T-helper 17 cell (primary cell): Measurements from ENCODE around the gene RASA3. TPM values are rescaled to one million over a fixed set of nuclear protein-coding genes. Genes with fewer than 3 reads are reported as not detected.
A peak's percentile ranks its signal among the peaks of the same experiment; 100 is the strongest.
"Not testable (repeated sequence)": the region's sequence is repeated elsewhere in the genome, so short reads cannot be mapped to it uniquely, and the experiment has no call there.

Experiments used
- ATAC-seq: fragments of 150-1000 bp; cut with Tn5 transposase; 2 replicates; pipeline ENCODE4 v1.10.0; 2021; ENCODE audit warnings: mild to moderate bottlenecking, moderate library complexity
- DNase-seq, 3 donors: peaks; one replicate each; pipeline versions ENCODE4 v3.0.0 to v3.0.0-alpha.2; 2020 to 2021
- H3K9me3 ChIP-seq: one replicate; pipeline ENCODE4 v1.7.0; 2013; ENCODE audit warnings: low read length, mild to moderate bottlenecking; ENCODE audit not compliant: control insufficient read depth, poor library complexity, severe bottlenecking
- H3K27ac Mint-ChIP-seq: one replicate; pipeline ENCODE4 v1.8.0; 2022; ENCODE audit warnings: mild to moderate bottlenecking, moderate library complexity, mixed read lengths
- H3K27me3 Mint-ChIP-seq: one replicate; pipeline ENCODE4 v1.8.0; 2022; ENCODE audit warnings: mixed read lengths
- H3K36me3 Mint-ChIP-seq: one replicate; pipeline ENCODE4 v1.8.0; 2022; ENCODE audit warnings: low read depth, mixed read lengths
- H3K4me1 Mint-ChIP-seq: one replicate; pipeline ENCODE4 v1.8.0; 2022; ENCODE audit warnings: mild to moderate bottlenecking, mixed read lengths
- H3K4me3 Mint-ChIP-seq: one replicate; pipeline ENCODE4 v1.8.0; 2022; ENCODE audit warnings: mild to moderate bottlenecking, moderate library complexity, mixed read lengths
- total RNA-seq, 4 donors: library from RNA in 2 of 4; stranded (reverse) in 2 of 4; gene quantifications; one replicate each; pipeline ENCODE4 v1.2.3 and lab custom pipeline; 2022 to 2026

The RASA3 gene
- total RNA-seq, 2 donors from 2014 or later: 204 to 215 TPM

DNA sequence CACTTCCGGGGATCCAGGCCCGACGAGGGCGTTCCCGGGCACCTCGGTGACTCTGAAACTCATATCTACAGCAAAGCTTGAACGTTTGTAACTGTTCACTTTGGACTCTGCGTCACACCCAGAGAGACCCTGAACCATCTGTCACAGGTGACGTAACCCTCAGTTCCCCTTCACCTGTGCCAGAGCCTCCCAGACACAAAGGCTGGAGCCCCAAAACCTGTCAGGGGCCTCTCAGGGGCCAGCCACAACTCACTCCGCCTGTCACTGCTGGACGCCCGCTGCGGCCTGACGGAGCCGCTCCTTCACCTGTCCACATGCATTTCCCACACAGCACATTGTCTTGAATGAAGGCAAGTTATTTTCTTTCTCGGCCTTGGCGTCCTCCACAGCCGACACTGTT, 8.0 kb downstream of the RASA3 start:
- ATAC-seq: no peak
- Mint-ChIP-seq H3K27me3 (no peaks in the 10 kb centered on the region), H3K4me1 (peaks cover 61% of the 10 kb centered on the region), H3K36me3 (peaks cover 17% of the 10 kb centered on the region), H3K27ac (peak overlapping the region; percentile 99), H3K4me3 (peak overlapping the region; percentile 84)
- H3K9me3 ChIP-seq: no peaks in the 10 kb centered on the region
- DNase-seq: no peak

DNA sequence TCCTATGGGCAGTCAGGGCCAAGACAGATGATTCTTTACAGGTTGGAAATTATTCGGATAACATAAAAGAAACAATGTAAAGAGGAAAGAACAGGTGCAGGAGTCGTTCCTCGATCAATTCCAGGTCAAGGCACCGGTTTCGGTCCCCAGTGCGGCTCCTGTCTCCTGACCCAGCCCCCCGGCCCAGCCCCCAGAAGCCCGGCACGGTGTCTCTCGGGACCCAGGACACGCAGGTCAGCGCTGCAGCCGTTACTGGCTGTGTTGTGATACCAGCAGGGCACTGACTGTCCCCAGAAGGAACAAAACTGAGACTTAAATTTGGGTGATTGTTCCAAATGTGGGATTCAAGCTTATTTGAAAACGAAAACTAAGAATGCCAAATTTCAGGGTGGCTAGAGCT, 8.5 kb downstream of the RASA3 start:
- no peak overlapping the region for H3K4me3 Mint-ChIP-seq
- DNase-seq: no peak
- peak overlapping the region; percentile 99 for H3K27ac Mint-ChIP-seq
- peaks cover 17% of the 10 kb centered on the region for H3K36me3 Mint-ChIP-seq
- no peaks in the 10 kb centered on the region for H3K9me3 ChIP-seq
- no peak for ATAC-seq
- H3K27me3 Mint-ChIP-seq: no peaks in the 10 kb centered on the region
- peaks cover 62% of the 10 kb centered on the region for H3K4me1 Mint-ChIP-seq

DNA sequence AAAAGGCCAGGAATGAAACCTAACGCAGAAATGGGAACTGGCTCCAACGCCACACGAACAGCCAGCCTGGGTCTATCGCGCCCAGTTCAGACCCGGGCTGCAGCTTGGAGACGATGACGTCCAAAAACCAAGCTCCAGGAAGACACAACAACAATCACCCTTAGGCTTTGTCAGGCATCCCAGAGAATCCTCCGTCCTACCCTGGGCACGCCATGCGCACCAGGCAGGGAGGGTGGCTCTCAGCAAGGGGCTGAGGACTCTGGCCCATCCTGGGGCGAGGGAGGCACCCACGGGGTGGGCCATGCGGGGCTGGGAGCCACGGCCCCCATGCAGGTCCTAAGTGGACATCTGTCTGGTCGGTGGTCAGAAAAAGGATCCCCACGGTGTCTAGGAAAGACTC, 9.0 kb downstream of the RASA3 start:
- Mint-ChIP-seq H3K36me3 (peaks cover 17% of the 10 kb centered on the region), H3K4me1 (peaks cover 61% of the 10 kb centered on the region), H3K27ac (peak overlapping the region; percentile 68), H3K27me3 (no peaks in the 10 kb centered on the region), H3K4me3 (no peak overlapping the region)
- no peaks in the 10 kb centered on the region for H3K9me3 ChIP-seq
- ATAC-seq (no peak), DNase-seq (no peak)

DNA sequence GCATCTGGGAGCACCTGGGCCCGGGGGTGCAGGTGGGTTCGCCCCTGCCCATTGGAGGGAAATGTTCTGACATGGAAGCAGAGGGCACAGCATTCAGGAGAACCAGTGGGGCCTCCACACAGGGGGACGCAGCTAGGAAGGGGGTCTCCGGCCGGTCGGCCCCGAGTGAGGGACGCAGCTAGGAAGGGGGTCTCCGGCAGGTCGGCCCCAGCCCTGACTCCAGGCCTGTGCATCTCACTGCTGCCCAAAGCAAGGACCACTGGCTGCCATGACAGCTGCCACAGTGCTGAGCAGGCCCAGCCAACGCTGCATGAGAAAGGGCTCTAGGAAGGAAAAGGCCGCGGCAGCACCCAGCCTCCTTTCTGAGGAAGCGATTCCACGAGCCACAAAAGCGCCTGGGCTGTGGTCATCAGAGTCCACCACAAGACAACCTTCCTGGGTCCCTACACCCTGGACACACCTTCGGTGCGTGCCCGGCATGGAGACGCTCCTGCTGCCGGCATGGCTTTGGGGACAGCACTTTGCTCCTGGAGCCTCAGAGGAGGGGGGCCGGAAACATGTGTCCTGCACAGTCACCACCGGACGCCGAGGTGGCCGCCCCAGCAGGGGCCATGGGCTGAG, 9.7 kb downstream of the RASA3 start:
- H3K36me3 Mint-ChIP-seq: peaks cover 17% of the 10 kb centered on the region
- peak overlapping the region; percentile 90 for H3K4me3 Mint-ChIP-seq
- DNase-seq (no peak), ATAC-seq (no peak)
- no peaks in the 10 kb centered on the region for H3K27me3 Mint-ChIP-seq
- H3K27ac Mint-ChIP-seq: peak overlapping the region; percentile 68
- H3K9me3 ChIP-seq: no peaks in the 10 kb centered on the region
- peaks cover 57% of the 10 kb centered on the region for H3K4me1 Mint-ChIP-seq

DNA sequence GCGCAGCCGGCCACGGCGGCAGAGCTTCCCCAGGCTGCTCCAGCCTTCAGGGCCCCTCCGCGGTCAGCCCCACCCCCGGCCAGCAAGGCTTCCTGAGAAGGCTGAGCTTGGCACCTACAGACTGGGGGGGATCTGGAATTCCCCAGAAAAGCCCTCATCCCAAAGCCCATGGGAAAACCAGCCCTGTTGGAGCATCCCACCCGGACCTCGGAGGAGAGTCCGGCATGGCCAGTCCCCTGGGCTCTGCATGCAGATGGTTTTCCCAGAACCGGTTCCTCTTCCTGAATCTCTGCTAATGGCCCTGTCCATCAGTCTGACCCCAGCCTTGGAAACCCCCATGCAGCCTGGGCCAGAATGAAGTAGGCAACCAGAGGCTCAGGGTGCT, 10.3 kb downstream of the RASA3 start:
- no peak for ATAC-seq
- Mint-ChIP-seq H3K36me3 (peaks cover 13% of the 10 kb centered on the region), H3K27me3 (no peaks in the 10 kb centered on the region), H3K4me3 (peak overlapping the region; percentile 90), H3K4me1 (peaks cover 56% of the 10 kb centered on the region), H3K27ac (no peak overlapping the region)
- no peaks in the 10 kb centered on the region for H3K9me3 ChIP-seq
- DNase-seq: no peak

DNA sequence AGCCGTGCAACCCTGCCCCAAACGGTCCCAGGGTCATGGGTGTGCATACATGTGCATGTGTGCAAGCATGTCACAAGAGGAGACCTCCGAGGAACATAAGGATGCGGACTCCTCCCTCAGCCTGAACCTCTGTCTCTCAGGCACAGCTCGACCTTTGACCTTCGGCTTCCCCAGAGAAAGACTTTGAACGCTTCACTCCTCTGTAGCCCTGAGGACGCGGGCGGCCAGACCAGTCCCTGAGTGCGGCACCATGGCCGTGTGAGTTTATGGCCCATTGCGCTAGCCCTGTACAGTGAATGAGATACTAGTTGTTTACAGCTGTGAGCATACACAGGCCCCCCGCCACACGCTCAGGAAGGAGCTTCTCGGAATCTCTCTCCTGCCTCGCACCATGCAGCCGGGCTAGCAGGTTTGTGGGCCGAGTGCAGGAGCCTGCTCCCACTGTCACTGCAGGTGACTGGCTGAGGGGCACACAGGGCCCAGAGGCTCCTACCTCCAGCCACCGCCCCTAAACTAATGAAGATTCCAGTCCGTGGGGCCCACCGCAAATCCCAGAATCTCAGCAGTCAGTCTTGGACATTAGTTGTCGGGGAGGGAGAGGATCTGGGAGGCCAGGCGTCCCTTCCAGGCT, 10.8 kb downstream of the RASA3 start:
- H3K4me1 Mint-ChIP-seq: peaks cover 51% of the 10 kb centered on the region
- no peak for DNase-seq
- H3K4me3 Mint-ChIP-seq: peak overlapping the region; percentile 90

DNA sequence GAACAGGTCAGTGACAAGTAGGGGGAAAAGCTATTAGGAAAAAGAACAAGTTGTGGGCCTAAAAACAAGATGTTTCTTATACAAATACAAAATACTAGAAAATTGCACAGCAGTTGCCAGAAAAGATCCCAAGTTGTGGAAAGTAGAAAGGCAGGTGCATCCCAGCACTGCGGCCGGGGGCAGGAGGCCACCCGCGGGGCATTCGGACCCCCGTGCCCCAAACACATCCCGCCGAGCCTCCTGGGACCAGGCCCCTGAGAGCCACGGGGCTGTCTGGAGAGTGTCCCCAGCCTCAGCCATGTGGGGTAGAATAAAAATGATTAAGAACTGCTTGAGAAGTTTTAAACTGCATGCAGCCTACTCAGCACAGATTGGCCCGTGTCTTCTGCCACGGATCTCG, 11.4 kb downstream of the RASA3 start:
- H3K27ac Mint-ChIP-seq: peak overlapping the region; percentile 97
- DNase-seq (no peak), ATAC-seq (no peak)
- peak overlapping the region; percentile 90 for H3K4me3 Mint-ChIP-seq
- H3K9me3 ChIP-seq: no peaks in the 10 kb centered on the region
- no peaks in the 10 kb centered on the region for H3K27me3 Mint-ChIP-seq
- peaks cover 48% of the 10 kb centered on the region for H3K4me1 Mint-ChIP-seq
- H3K36me3 Mint-ChIP-seq: peaks cover 8% of the 10 kb centered on the region

More for the DNA sequence above, 10.8 kb downstream of the RASA3 start:
- H3K9me3 ChIP-seq: no peaks in the 10 kb centered on the region
- H3K27ac Mint-ChIP-seq: peak overlapping the region; percentile 97
- peaks cover 12% of the 10 kb centered on the region for H3K36me3 Mint-ChIP-seq
- H3K27me3 Mint-ChIP-seq: no peaks in the 10 kb centered on the region
- ATAC-seq: no peak

- no peaks in the 10 kb centered on the region for H3K27me3 Mint-ChIP-seq
- H3K9me3 ChIP-seq: no peaks in the 10 kb centered on the region
- ATAC-seq (no peak), DNase-seq (no peak)
- peaks cover 8% of the 10 kb centered on the region for H3K36me3 Mint-ChIP-seq
- H3K27ac Mint-ChIP-seq: peak overlapping the region; percentile 97
- H3K4me1 Mint-ChIP-seq: peaks cover 48% of the 10 kb centered on the region
- peak overlapping the region; percentile 90 for H3K4me3 Mint-ChIP-seq
Measured at GRCh38 chr13:114120591-114121011, 11.8 kb downstream of the RASA3 start.

GRCh38 chr13:114119196-114119595, 13.2 kb downstream of the RASA3 start:
- peaks cover 2% of the 10 kb centered on the region for H3K36me3 Mint-ChIP-seq
- peak overlapping the region; percentile 80 for H3K4me3 Mint-ChIP-seq
- H3K9me3 ChIP-seq: no peaks in the 10 kb centered on the region
- ATAC-seq (no peak), DNase-seq (no peak)
- no peaks in the 10 kb centered on the region for H3K27me3 Mint-ChIP-seq
- peak overlapping the region; percentile 91 for H3K27ac Mint-ChIP-seq
- peaks cover 45% of the 10 kb centered on the region for H3K4me1 Mint-ChIP-seq

DNA sequence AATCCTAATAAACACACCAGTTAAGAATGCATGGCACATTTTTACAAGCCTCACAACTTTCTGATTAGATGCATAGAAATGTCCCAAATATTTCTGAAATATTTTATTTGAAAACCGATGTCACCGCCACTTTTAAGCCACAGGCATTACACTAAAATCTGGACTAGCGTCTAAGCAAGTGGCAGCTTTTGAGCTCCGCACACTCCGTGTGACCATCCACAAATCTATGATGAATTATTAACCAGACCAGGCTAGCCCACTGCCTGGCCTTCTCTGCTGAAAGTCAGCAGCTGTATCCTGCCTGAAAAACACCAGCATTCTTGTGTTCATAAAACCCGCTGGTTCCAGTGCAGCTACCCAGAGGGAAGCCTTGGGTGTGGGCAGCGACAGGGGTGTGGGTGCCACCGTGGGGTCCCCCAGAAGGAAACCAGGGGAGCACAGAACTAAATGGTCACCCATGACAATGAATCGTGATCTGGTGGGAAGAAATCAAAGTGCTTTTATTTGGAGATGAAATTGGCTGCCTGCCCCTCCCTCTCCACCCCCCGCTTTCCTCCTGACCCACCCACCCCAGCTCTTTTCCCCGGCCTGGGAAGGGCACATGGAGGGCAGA, 13.8 kb downstream of the RASA3 start:
- peak overlapping the region; percentile 80 for H3K4me3 Mint-ChIP-seq

GRCh38 chr13:114118086-114118485, 14.3 kb downstream of the RASA3 start:
- peaks cover 45% of the 10 kb centered on the region for H3K4me1 Mint-ChIP-seq

More for the DNA sequence above, 13.8 kb downstream of the RASA3 start:
- Mint-ChIP-seq H3K27ac (peak overlapping the region; percentile 91), H3K4me1 (peaks cover 46% of the 10 kb centered on the region), H3K27me3 (no peaks in the 10 kb centered on the region), H3K36me3 (peaks cover 4% of the 10 kb centered on the region)
- H3K9me3 ChIP-seq: no peaks in the 10 kb centered on the region
- ATAC-seq (no peak), DNase-seq (no peak)

GRCh38 chr13:114117341-114117874, 15.0 kb downstream of the RASA3 start:
- peak overlapping the region; percentile 91 for H3K27ac Mint-ChIP-seq
- not testable (repeated sequence) for H3K9me3 ChIP-seq, ATAC-seq, DNase-seq, H3K4me3 Mint-ChIP-seq, H3K27me3 Mint-ChIP-seq, H3K36me3 Mint-ChIP-seq
- peaks cover 44% of the 10 kb centered on the region for H3K4me1 Mint-ChIP-seq

More at GRCh38 chr13:114118086-114118485, 14.3 kb downstream of the RASA3 start:
- ATAC-seq: no peak
- no peaks in the 10 kb centered on the region for H3K9me3 ChIP-seq
- no peak for DNase-seq
- Mint-ChIP-seq H3K36me3 (peaks cover 4% of the 10 kb centered on the region), H3K4me3 (peak overlapping the region; percentile 80), H3K27ac (peak overlapping the region; percentile 91), H3K27me3 (no peaks in the 10 kb centered on the region)

DNA sequence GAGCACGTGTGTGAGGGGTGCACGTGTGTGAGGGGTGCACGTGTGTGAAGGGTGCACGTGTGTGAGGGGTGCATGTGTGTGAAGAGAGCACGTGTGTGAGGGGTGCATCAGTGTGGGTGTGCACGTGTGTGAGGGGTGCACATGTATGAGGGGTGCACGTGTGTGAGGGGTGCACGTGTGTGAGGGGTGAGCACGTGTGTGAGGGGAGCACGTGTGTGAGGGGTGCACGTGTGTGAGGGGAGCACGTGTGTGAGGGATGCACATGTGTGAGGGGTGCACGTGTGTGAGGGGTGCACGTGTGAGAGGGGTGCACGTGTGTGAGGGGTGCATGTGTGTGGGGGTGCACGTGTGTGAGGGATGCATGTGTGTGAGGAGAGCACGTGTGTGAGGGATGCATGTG, 15.7 kb downstream of the RASA3 start:
- Mint-ChIP-seq H3K4me1 (peaks cover 46% of the 10 kb centered on the region), H3K36me3 (peaks cover 4% of the 10 kb centered on the region), H3K4me3 (no peak overlapping the region)

More for the DNA sequence above, 15.7 kb downstream of the RASA3 start:
- H3K27me3 Mint-ChIP-seq: no peaks in the 10 kb centered on the region
- DNase-seq (no peak), ATAC-seq (no peak)
- H3K9me3 ChIP-seq: no peaks in the 10 kb centered on the region
- H3K27ac Mint-ChIP-seq: no peak overlapping the region
